DND-41 (cell line): ENCODE measurements around the gene CACNA2D1.

Source experiments
- CTCF ChIP-seq: IDR thresholded peaks from 2 replicates; pipeline ENCODE4 v1.5.1; 2012; ENCODE audit warnings: borderline replicate concordance, low read length, moderate library complexity, mild to moderate bottlenecking; ENCODE audit not compliant: poor library complexity, severe bottlenecking; ENCODE audit errors: extremely low read depth
- EZH2 ChIP-seq: IDR thresholded peaks from 3 replicates; pipeline ENCODE4 v1.6.1; 2012; ENCODE audit warnings: borderline replicate concordance, low read depth, mild to moderate bottlenecking, moderate library complexity, low read length, inconsistent platforms; ENCODE audit not compliant: severe bottlenecking

DNA sequence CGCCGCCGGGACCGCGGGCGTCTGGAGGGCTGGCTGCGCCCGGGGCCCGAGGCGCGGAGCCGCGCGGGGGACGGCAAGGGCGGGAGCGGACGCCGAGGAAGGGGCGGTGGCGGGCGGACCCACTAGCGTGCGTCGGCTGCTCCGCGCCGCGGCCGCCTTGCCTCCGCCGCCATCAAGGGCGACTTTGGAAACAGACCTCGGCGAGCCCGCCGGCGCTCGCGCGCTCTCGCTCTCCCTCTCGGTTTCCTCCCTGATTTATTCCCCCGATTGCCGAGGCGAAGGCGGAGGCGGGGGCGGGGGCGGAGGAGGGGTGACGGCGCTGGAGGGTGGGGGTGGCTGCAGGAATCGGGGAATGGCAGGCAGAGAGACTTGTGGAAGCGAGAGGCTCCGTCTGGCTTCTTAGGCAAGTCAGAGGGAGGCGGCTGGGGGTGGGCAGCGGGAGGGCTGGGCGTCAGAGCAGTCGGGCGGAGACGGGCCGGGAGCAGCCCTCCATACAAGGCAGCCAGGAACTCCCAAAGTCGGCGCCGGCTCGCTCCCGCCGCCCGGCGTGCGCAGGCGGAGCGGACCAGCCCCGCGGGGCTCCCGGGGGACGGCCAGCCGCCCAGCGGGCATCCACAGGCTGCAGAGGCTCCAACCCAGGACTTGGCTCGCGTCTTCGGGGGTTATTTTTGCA is at the start of gene CACNA2D1:
- TF ChIP-seq CTCF (no peak), EZH2 (no peak)
